ENCODE data around the gene CMBL. TPM values are rescaled to one million over a fixed set of nuclear protein-coding genes. Genes with fewer than 3 reads are reported as not detected.
A peak's percentile ranks its signal among the peaks of the same experiment; 100 is the strongest.

The CMBL gene
- total RNA-seq, 4 donors from 2014 or later, result 10.3 to 32.0 (median 23.4) TPM

DNA sequence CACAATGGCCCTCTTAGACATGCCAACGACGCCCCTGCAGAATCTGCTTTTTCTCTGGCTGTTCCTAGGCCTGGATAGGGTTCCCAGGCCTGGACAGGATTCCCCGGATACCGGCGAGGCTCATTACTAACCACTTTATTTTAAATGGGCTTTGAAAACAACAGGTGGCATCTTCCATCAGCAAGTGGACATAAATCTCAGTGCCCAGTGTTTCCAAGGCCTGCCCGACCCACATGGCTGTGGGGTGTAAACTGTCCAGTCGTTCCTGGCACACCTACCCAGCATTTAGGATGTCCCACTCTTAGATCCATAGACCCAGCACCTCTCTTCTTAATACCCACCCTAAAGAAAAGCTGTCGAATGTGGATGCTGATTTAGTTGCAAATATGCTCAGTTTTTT lies 896 bp downstream of the CMBL start:
- TF ChIP-seq CTCF (IDR thresholded peaks at IDR 0.05) (no peak), POLR2A (IDR thresholded peaks at IDR 0.05) (no peak)
- Histone ChIP-seq H3K4me1 (peaks cover 32 to 35% of the 10 kb centered on the region in 2 donors), H3K36me3 (no peaks in the 10 kb centered on the region), H3K9me3 (no peaks in the 10 kb centered on the region), H3K27ac (peak overlapping the region; percentile 73 to 87 (median 86)), H3K27me3 (no peaks in the 10 kb centered on the region), H3K4me3 (replicated peaks in 1 of 3) (peak overlapping the region in 2 of 3 donors; percentile 41 to 74)
- intact Hi-C loops (cut with DNase I), result no loop called here
- 51 to 62% methylated on average over 8 of the region's 8 CpGs for WGBS, 2 donors
- no peak for DNase-seq

GRCh38 chr5:10306114-10306513 lies 1.6 kb downstream of the CMBL start:
- Histone ChIP-seq H3K27ac (peak overlapping the region; percentile 73 to 87 (median 86)), H3K36me3 (no peaks in the 10 kb centered on the region), H3K4me1 (peaks cover 39 to 41% of the 10 kb centered on the region in 2 donors), H3K27me3 (no peaks in the 10 kb centered on the region), H3K9me3 (no peaks in the 10 kb centered on the region), H3K4me3 (replicated peaks in 1 of 3) (no peak overlapping the region)
- intact Hi-C loops (cut with DNase I), result no loop called here
- 68 to 70% methylated on average over 5 of the region's 5 CpGs for WGBS, 2 donors
- TF ChIP-seq POLR2A (IDR thresholded peaks at IDR 0.05), result no peak
- no peak for TF ChIP-seq CTCF (IDR thresholded peaks at IDR 0.05)
- DNase-seq, result no peak

- intact Hi-C loops (cut with DNase I), result no loop called here
- no peaks in the 10 kb centered on the region for H3K9me3 ChIP-seq
- WGBS, 2 donors, result 81 to 100% methylated on average over 3 to 5 of the region's 5 CpGs
These were observed 2.8 kb downstream of the CMBL start for GRCh38 chr5:10304932-10305331.

GRCh38 chr5:10303699-10304170 lies 4.0 kb downstream of the CMBL start:
- H3K27me3 ChIP-seq, result no peaks in the 10 kb centered on the region
- no peak for DNase-seq
- H3K4me1 ChIP-seq, result peaks cover 34 to 40% of the 10 kb centered on the region in 2 donors
- intact Hi-C loops (cut with DNase I), result no loop called here
- TF ChIP-seq CTCF (IDR thresholded peaks at IDR 0.05), result no peak
- no peak for TF ChIP-seq POLR2A (IDR thresholded peaks at IDR 0.05)
- peak overlapping the region in 2 of 3 donors; percentile 35 to 65 for H3K27ac ChIP-seq
- 73 to 75% methylated on average over 5 of the region's 5 CpGs for WGBS, 2 donors
- no peaks in the 10 kb centered on the region for H3K36me3 ChIP-seq
- no peak overlapping the region for H3K4me3 ChIP-seq (replicated peaks in 1 of 3)
- no peaks in the 10 kb centered on the region for H3K9me3 ChIP-seq

More at GRCh38 chr5:10304932-10305331, 2.8 kb downstream of the CMBL start:
- Histone ChIP-seq H3K27me3 (no peaks in the 10 kb centered on the region), H3K27ac (no peak overlapping the region), H3K36me3 (no peaks in the 10 kb centered on the region), H3K4me1 (peaks cover 35 to 40% of the 10 kb centered on the region in 2 donors), H3K4me3 (replicated peaks in 1 of 3) (no peak overlapping the region)
- no peak for TF ChIP-seq CTCF (IDR thresholded peaks at IDR 0.05)
- no peak for TF ChIP-seq POLR2A (IDR thresholded peaks at IDR 0.05)
- no peak for DNase-seq

DNA sequence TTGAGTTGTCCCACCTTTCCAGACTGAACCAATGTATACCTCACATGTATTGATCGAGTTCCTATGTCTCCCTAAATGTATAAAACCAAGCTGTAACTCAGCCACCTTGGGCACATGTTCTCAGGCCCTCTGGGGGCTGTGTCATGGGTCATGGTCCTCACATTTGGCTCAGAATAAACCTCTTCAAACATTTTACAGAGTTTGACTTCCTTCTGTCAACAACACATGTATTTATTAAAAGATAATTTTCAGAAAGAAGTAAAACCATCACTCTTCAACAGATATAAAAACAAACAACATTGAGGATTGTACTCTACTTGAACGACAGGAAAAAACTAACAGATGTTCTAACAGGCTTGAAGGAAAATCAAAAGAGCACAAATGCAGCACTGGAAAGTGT lies 4.5 kb downstream of the CMBL start:
- 68 to 69% methylated on average over 2 of the region's 2 CpGs for WGBS, 2 donors
- H3K27me3 ChIP-seq, result no peaks in the 10 kb centered on the region
- DNase-seq, result no peak
- peaks cover 34 to 40% of the 10 kb centered on the region in 2 donors for H3K4me1 ChIP-seq
- no peak overlapping the region for H3K4me3 ChIP-seq (replicated peaks in 1 of 3)
- no peak for TF ChIP-seq POLR2A (IDR thresholded peaks at IDR 0.05)
- no peak for TF ChIP-seq CTCF (IDR thresholded peaks at IDR 0.05)
- H3K36me3 ChIP-seq, result no peaks in the 10 kb centered on the region
- intact Hi-C loops (cut with DNase I), result no loop called here
- no peaks in the 10 kb centered on the region for H3K9me3 ChIP-seq
- H3K27ac ChIP-seq, result peak overlapping the region; percentile 35 to 72 (median 65)

Measured in thyroid gland (tissue), 4 donors.